Neutrophil (primary cell): ENCODE measurements around the gene RAPH1.

Experiments used
- H3K27ac ChIP-seq: fragments of 200-600 bp; sonication (generic); 2 replicates; pipeline ENCODE4 v1.5.1; 2016; ENCODE audit warnings: mild to moderate bottlenecking, moderate library complexity
- H3K27me3 ChIP-seq: fragments of 200-600 bp; sonication (generic); 2 replicates; pipeline ENCODE4 v1.6.0; 2016; ENCODE audit warnings: mild to moderate bottlenecking
- H3K36me3 ChIP-seq: fragments of 200-600 bp; sonication (generic); 2 replicates; pipeline ENCODE4 v1.5.1; 2017
- H3K4me1 ChIP-seq, 2 experiments: fragments of 200-600 bp in 1 of 2; sonication (generic) in 1 of 2; 1 replicate in 1 of 2; 2 replicates in 1 of 2; pipeline versions ENCODE4 v1.5.1 to v1.6.1; 2013 to 2016; ENCODE audit warnings: low read depth in 1 of 2, low read length in 1 of 2, mild to moderate bottlenecking in 1 of 2, moderate library complexity in 1 of 2; ENCODE audit not compliant: control insufficient read depth in 1 of 2, insufficient read depth in 1 of 2
- H3K4me3 ChIP-seq, 2 experiments: fragments of 200-600 bp in 1 of 2; sonication (generic) in 1 of 2; 1 replicate in 1 of 2; 2 replicates in 1 of 2; pipeline ENCODE4 v1.5.1; 2013 to 2016; ENCODE audit warnings: low read depth in 1 of 2, low read length in 1 of 2, mild to moderate bottlenecking in 1 of 2, moderate library complexity in 1 of 2
- H3K9me3 ChIP-seq: fragments of 200-600 bp; sonication (generic); 2 replicates; pipeline ENCODE4 v1.5.1; 2016
- TF ChIP-seq, protein P1 (sequence below): fragments of 200-600 bp; sonication (generic); IDR thresholded peaks from 2 replicates; pipeline ENCODE4 v1.5.1; 2016; ENCODE audit warnings: antibody characterized with exemption

RAPH1 gene

DNA sequence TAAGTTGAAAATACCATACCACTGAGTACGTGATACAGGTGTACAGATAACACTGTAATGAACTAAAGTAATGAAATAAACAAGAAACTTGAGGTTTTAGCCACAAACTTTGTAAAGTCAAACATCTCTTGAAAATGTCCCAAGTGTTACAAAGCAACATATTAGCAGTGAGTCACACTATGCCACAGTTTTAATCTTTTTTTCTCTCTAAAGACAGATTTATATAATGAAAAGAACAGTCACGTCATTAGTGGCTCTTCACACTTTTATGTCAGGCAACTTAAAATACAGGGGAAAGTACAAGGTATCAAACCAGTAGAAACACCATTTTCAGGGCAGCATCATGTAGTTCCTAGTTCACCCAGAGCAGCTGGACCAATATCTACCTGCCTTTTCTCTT lies 42.1 kb downstream of the RAPH1 start:
- TF ChIP-seq, protein P1, sequence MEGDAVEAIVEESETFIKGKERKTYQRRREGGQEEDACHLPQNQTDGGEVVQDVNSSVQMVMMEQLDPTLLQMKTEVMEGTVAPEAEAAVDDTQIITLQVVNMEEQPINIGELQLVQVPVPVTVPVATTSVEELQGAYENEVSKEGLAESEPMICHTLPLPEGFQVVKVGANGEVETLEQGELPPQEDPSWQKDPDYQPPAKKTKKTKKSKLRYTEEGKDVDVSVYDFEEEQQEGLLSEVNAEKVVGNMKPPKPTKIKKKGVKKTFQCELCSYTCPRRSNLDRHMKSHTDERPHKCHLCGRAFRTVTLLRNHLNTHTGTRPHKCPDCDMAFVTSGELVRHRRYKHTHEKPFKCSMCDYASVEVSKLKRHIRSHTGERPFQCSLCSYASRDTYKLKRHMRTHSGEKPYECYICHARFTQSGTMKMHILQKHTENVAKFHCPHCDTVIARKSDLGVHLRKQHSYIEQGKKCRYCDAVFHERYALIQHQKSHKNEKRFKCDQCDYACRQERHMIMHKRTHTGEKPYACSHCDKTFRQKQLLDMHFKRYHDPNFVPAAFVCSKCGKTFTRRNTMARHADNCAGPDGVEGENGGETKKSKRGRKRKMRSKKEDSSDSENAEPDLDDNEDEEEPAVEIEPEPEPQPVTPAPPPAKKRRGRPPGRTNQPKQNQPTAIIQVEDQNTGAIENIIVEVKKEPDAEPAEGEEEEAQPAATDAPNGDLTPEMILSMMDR = no peak
- Histone ChIP-seq H3K4me1 (no peaks in the 10 kb centered on the region), H3K4me3 (no peak overlapping the region), H3K27me3 (peaks cover 5% of the 10 kb centered on the region), H3K36me3 (no peaks in the 10 kb centered on the region), H3K9me3 (no peaks in the 10 kb centered on the region), H3K27ac (no peak overlapping the region)

DNA sequence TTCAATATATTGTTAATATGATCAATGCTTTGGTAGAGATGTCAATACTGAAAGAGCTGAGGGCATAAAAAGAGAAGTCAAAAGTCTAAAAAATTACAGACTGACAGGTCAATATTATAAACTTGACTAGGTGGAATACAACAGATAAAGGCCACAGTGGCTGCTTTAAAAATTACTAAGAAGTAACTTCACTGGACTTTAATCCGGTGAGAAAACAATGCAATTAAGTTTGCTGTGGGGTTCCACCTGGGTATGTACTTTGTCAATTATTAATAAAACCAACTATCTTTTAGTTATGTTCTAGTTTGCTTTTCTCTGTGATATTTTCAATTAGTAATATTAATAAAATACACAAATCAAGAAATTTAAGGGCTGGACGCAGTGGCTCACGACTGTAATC lies 44.7 kb downstream of the RAPH1 start:
- no peaks in the 10 kb centered on the region for H3K27me3 ChIP-seq
- no peaks in the 10 kb centered on the region for H3K9me3 ChIP-seq
- TF ChIP-seq, protein P1 = no peak
- H3K4me1 ChIP-seq = no peaks in the 10 kb centered on the region
- H3K4me3 ChIP-seq = no peak overlapping the region
- no peak overlapping the region for H3K27ac ChIP-seq
- H3K36me3 ChIP-seq = no peaks in the 10 kb centered on the region

DNA sequence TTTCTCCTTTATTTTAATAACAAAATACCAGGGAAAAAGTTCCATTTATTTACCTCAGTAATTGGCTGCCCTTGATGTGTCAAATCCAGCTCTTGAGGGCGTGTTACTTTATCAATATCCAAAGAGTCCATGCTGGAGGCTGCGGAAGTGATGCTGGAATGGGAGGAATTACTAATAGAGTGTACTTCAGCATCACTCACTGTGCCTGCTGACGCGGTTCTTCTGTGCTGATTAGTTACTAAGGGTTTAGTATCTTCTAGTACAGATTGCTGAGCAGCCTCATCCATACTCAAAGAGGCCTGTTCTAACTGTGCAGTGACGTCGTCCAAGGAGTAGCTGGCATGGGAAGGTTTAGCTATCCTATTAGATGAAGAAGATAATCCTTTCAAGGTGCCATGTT lies 45.6 kb downstream of the RAPH1 start:
- Histone ChIP-seq H3K4me1 (no peaks in the 10 kb centered on the region), H3K4me3 (no peak overlapping the region), H3K27me3 (no peaks in the 10 kb centered on the region), H3K36me3 (no peaks in the 10 kb centered on the region), H3K27ac (no peak overlapping the region), H3K9me3 (no peaks in the 10 kb centered on the region)
- TF ChIP-seq, protein P1 = no peak

DNA sequence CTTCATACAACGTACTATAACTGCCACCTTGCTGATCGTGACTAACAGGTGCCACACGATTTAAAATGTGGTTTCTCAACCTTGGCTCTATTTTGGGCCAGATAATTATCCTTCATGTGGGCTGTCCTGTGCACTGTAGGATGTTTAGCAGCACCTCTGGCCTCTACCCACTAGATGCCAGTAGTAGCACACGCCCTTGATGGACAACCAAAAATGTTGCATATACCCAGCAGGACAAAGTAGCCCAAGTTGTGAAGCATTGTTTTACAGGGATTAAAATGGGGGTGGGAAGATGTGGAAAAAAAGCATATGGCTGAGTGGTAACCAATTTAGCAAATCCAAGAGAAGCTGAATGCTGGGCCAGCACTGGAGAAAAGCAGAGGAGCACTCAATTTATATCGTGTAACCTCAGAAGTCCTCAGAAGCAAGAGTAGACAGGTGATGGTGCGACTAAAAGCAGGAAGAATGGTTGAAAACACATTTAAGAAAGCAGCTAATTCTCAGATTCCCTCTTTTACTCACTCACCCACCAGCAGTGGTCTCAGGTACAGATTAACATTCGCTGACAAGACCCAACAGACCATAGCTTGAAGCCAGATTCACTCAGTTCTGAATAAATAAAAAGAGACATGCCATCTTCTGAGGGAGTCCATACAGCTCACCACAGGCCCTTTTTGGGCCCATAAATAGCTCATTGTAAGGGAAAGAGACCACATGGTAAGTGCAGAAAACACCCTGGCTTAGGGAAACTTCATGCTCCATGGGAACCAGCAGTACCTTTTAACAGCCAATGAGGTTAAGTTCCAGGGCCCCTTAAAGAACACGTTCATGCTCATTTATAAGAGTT lies 50.6 kb downstream of the RAPH1 start:
- TF ChIP-seq, protein P1 = no peak
- no peak overlapping the region for H3K4me3 ChIP-seq
- no peaks in the 10 kb centered on the region for H3K4me1 ChIP-seq
- no peak overlapping the region for H3K27ac ChIP-seq
- H3K9me3 ChIP-seq = no peaks in the 10 kb centered on the region
- no peaks in the 10 kb centered on the region for H3K36me3 ChIP-seq
- H3K27me3 ChIP-seq = no peaks in the 10 kb centered on the region

DNA sequence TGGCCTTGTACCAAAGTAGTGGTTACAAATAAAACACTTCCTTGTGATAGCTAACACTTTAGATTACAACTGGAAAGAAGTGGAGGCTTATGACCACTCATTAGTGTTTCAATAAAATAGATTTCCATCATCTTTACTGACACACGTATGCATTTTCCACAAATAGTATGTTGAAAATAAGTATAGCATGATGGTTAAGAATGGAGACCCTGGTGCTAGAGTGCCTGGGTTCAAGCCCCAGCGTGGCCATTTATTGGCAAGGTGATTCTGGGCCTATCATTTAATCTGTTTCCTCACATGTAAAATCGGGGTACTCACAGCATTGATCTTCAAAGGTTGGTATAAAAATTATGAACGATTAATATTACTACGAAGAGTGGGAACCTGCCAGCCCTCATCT lies 54.5 kb downstream of the RAPH1 start:
- no peaks in the 10 kb centered on the region for H3K27me3 ChIP-seq
- TF ChIP-seq, protein P1 = no peak
- H3K27ac ChIP-seq = no peak overlapping the region
- H3K4me3 ChIP-seq = no peak overlapping the region
- H3K4me1 ChIP-seq = no peaks in the 10 kb centered on the region
- H3K36me3 ChIP-seq = no peaks in the 10 kb centered on the region
- no peaks in the 10 kb centered on the region for H3K9me3 ChIP-seq
